ENCODE measurements around the gene PTRH2. TPM values are rescaled to one million over a fixed set of nuclear protein-coding genes. Genes with fewer than 3 reads are reported as not detected.

PTRH2 gene
- total and polyA plus RNA-seq, 2 donors (not counting 3 experiments of a cell fraction or from before 2014, with no cell fraction given) = 40.1 to 46.7 TPM

- FAIRE-seq = no peak
- Histone ChIP-seq H3K9me3 (replicated peaks; ENCODE audit: control insufficient read depth, insufficient read depth, low read length) (no peaks in the 10 kb centered on the region), H3K4me3 (replicated peaks in 1 of 3; ENCODE audit: insufficient read depth in 1 of 3, low read depth in 1 of 3, low read length in 3 of 3) (no peak overlapping the region), H4K20me1 (replicated peaks; ENCODE audit: control insufficient read depth, extremely low read depth, insufficient read depth, low read length) (no peaks in the 10 kb centered on the region), H3K4me2 (ENCODE audit: insufficient read depth, low read length) (no peak overlapping the region), H3K4me1 (ENCODE audit: control insufficient read depth, extremely low read depth, insufficient read depth, low read length) (no peaks in the 10 kb centered on the region), H3K9ac (replicated peaks; ENCODE audit: extremely low read depth, insufficient read depth, low read length) (no peak overlapping the region), H3K27ac (ENCODE audit: insufficient read depth, low read depth, low read length) (no peak overlapping the region), H3K79me2 (ENCODE audit: control insufficient read depth, insufficient read depth, low read length) (no peaks in the 10 kb centered on the region), H2AFZ (ENCODE audit: low read depth, low read length) (no peak overlapping the region), H3K9me1 (replicated peaks; ENCODE audit: control insufficient read depth, extremely low read depth, insufficient read depth, low read length) (no peaks in the 10 kb centered on the region), H3K36me3 (ENCODE audit: control insufficient read depth in 2 of 2, extremely low read depth in 1 of 2, insufficient read depth in 2 of 2, low read length in 2 of 2) (no peaks in the 10 kb centered on the region), H3K27me3 (ENCODE audit: control insufficient read depth in 2 of 2, insufficient read depth in 2 of 2, low read length in 2 of 2) (no peaks in the 10 kb centered on the region)
- TF ChIP-seq POLR2A (IDR thresholded peaks at IDR 0.05; ENCODE audit: low read depth, low read length) (no peak), JUN (IDR thresholded peaks at IDR 0.05; ENCODE audit: borderline replicate concordance, insufficient read depth, insufficient read length, low read depth) (no peak), MYC (IDR thresholded peaks at IDR 0.05; ENCODE audit: low read depth, low read length) (no peak), POLR2AphosphoS5 (IDR thresholded peaks at IDR 0.05; ENCODE audit: insufficient read depth, low read depth, low read length) (no peak), EZH2 (IDR thresholded peaks at IDR 0.05; ENCODE audit: borderline replicate concordance, low read depth, low read length, severe bottlenecking) (no peak), GATA2 (IDR thresholded peaks at IDR 0.05; ENCODE audit: insufficient read depth, insufficient read length, low read depth, low read length) (no peak), FOS (IDR thresholded peaks at IDR 0.05; ENCODE audit: borderline replicate concordance, insufficient read depth, low read length) (no peak)
- TF ChIP-seq, protein P1, sequence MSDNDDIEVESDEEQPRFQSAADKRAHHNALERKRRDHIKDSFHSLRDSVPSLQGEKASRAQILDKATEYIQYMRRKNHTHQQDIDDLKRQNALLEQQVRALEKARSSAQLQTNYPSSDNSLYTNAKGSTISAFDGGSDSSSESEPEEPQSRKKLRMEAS (IDR thresholded peaks at IDR 0.05; ENCODE audit: insufficient read depth, insufficient read length) = no peak
- TF ChIP-seq, protein P2, sequence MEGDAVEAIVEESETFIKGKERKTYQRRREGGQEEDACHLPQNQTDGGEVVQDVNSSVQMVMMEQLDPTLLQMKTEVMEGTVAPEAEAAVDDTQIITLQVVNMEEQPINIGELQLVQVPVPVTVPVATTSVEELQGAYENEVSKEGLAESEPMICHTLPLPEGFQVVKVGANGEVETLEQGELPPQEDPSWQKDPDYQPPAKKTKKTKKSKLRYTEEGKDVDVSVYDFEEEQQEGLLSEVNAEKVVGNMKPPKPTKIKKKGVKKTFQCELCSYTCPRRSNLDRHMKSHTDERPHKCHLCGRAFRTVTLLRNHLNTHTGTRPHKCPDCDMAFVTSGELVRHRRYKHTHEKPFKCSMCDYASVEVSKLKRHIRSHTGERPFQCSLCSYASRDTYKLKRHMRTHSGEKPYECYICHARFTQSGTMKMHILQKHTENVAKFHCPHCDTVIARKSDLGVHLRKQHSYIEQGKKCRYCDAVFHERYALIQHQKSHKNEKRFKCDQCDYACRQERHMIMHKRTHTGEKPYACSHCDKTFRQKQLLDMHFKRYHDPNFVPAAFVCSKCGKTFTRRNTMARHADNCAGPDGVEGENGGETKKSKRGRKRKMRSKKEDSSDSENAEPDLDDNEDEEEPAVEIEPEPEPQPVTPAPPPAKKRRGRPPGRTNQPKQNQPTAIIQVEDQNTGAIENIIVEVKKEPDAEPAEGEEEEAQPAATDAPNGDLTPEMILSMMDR (IDR thresholded peaks at IDR 0.05; ENCODE audit: extremely low read depth in 1 of 2, insufficient read depth in 1 of 2, low read depth in 1 of 2, low read length in 2 of 2) = no peak
- BruUV-seq (replicated peaks) = no TSS peak
- CTCF ChIA-PET = interaction anchor here (2.3 kb wide), 1 partner anchor 122 kb away, joined by 11 read pairs; no protein-coding TSS in a partner anchor
- intact Hi-C loops (cut with micrococcal nuclease) (no loop called here), dilution Hi-C loops (cut with MboI; ENCODE audit: extremely low pct_ligation_motif_present, low sequenced_read_pairs) (no loop called here)
- POLR2A ChIA-PET = no interaction called here
- DNase-seq (ENCODE audit: low read depth, low spot score) = no peak
These were observed 30.1 kb upstream of the PTRH2 start for GRCh38 chr17:59737324-59737723.

Data from endothelial cell of umbilical vein (primary cell).